Lower leg skin (tissue), 4 donors: ENCODE measurements around the gene PCCB. TPM values are rescaled to one million over a fixed set of nuclear protein-coding genes. Genes with fewer than 3 reads are reported as not detected.
"Not testable (repeated sequence)": the region's sequence is repeated elsewhere in the genome, so short reads cannot be mapped to it uniquely, and the experiment has no call there.

Experiments used
- DNase-seq, 2 donors: peaks; one replicate each; pipeline ENCODE4 v3.0.0-alpha.2; 2019; ENCODE audit warnings: low spot score in 2 of 2
- H3K4me3 ChIP-seq: fragments of 200-600 bp; sonication (generic); 2 replicates; pipeline ENCODE4 v1.5.1; 2017; ENCODE audit warnings: mild to moderate bottlenecking, low read depth; ENCODE audit not compliant: poor library complexity, severe bottlenecking
- CTCF ChIP-seq, 3 donors: fragments of 450-650 bp; IDR thresholded peaks; one replicate each; pipeline ENCODE4 v1.5.1; 2016; ENCODE audit warnings: antibody characterized with exemption in 3 of 3, mild to moderate bottlenecking in 3 of 3, moderate library complexity in 2 of 3
- POLR2A ChIP-seq, 2 donors: fragments of 450-650 bp; IDR thresholded peaks; one replicate each; pipeline ENCODE4 v1.6.1; 2016 to 2017; ENCODE audit warnings: antibody characterized with exemption in 2 of 2, mild to moderate bottlenecking in 1 of 2, moderate library complexity in 1 of 2
- WGBS, 2 donors: methylation state at CpG; one replicate each; pipeline ENCODE4 v1.1.5; 2018; 5-methylcytosine and 5-hydroxymethylcytosine counted together
- intact Hi-C: fragments of 100-400 bp; cut with DNase I; formaldehyde crosslinking; loops from one replicate; pipeline ENCODE4 v1.15.0; 2023; ENCODE audit warnings: low total_unique reads
- total RNA-seq, 4 donors: library from RNA; depleted of rRNA; stranded (reverse); fragments of >200 nt; gene quantifications; one replicate each; pipeline ENCODE4 v1.1.0, GENCODE V29; 2016

Gene PCCB
- total RNA-seq, 4 donors from 2014 or later: 12.6 to 40.1 (median 27.3) TPM

- intact Hi-C loops: no loop called here
- WGBS, 2 donors: 88 to 95% methylated on average over 2 of the region's 2 CpGs
- DNase-seq: no peak
- TF ChIP-seq POLR2A (IDR thresholded peaks at IDR 0.05): no peak
- TF ChIP-seq CTCF (IDR thresholded peaks at IDR 0.05): no peak
- H3K4me3 ChIP-seq: no peak overlapping the region
Observed at GRCh38 chr3:136262559-136262958, 12.4 kb downstream of the PCCB start.

- DNase-seq: no peak
- H3K4me3 ChIP-seq: no peak overlapping the region
- 96 to 97% methylated on average over 7 of the region's 7 CpGs for WGBS, 2 donors
- no peak for TF ChIP-seq CTCF (IDR thresholded peaks at IDR 0.05)
- TF ChIP-seq POLR2A (IDR thresholded peaks at IDR 0.05): no peak
- intact Hi-C loops: no loop called here
Observed at GRCh38 chr3:136263251-136263650, 13.1 kb downstream of the PCCB start.

GRCh38 chr3:136266468-136267125 lies 16.5 kb downstream of the PCCB start:
- DNase-seq, intact Hi-C loops, H3K4me3 ChIP-seq: not testable (repeated sequence)
- WGBS, 2 donors: 96 to 97% methylated on average over 6 of the region's 6 CpGs

- intact Hi-C loops: no loop called here
- WGBS, 2 donors: 97 to 98% methylated on average over 6 of the region's 6 CpGs
- no peak for TF ChIP-seq CTCF (IDR thresholded peaks at IDR 0.05)
- no peak for TF ChIP-seq POLR2A (IDR thresholded peaks at IDR 0.05)
- no peak for DNase-seq
- no peak overlapping the region for H3K4me3 ChIP-seq
Observed at GRCh38 chr3:136267235-136267634, 17.1 kb downstream of the PCCB start.

- 96 to 100% methylated on average over 5 of the region's 5 CpGs for WGBS, 2 donors
- intact Hi-C loops: no loop called here
- TF ChIP-seq CTCF (IDR thresholded peaks at IDR 0.05) (no peak), POLR2A (IDR thresholded peaks at IDR 0.05) (no peak)
- no peak for DNase-seq
- no peak overlapping the region for H3K4me3 ChIP-seq
Observed at GRCh38 chr3:136270179-136270578, 20.0 kb downstream of the PCCB start.

GRCh38 chr3:136271626-136272025 lies 21.5 kb downstream of the PCCB start:
- WGBS, 2 donors: 78 to 79% methylated on average over 2 of the region's 2 CpGs
- DNase-seq, H3K4me3 ChIP-seq, intact Hi-C loops: not testable (repeated sequence)
